CD4-positive, CD25-positive, alpha-beta regulatory T cell (primary cell): Measurements from ENCODE around the gene RSPO3. TPM values are rescaled to one million over a fixed set of nuclear protein-coding genes. Genes with fewer than 3 reads are reported as not detected.

Experiments used
- ATAC-seq, 2 donors: fragments of 150-1000 bp; cut with Tn5 transposase; one replicate each; pipeline ENCODE4 v1.10.0; 2021; ENCODE audit warnings: low read depth in 2 of 2, moderate number of reproducible peaks in 2 of 2, moderate library complexity in 1 of 2
- DNase-seq, 3 donors: peaks; one replicate each; pipeline versions ENCODE4 v3.0.0 to v3.0.0-alpha.2; 2012 to 2022; ENCODE audit warnings: mixed read lengths in 1 of 3
- H3K27ac ChIP-seq: one replicate; pipeline ENCODE4 v1.7.0; 2013; ENCODE audit warnings: mild to moderate bottlenecking, low read length; ENCODE audit not compliant: insufficient read depth, poor library complexity, severe bottlenecking
- H3K27me3 ChIP-seq: one replicate; pipeline ENCODE4 v1.7.0; 2013; ENCODE audit warnings: low read length; ENCODE audit not compliant: control insufficient read depth, insufficient read depth
- H3K36me3 ChIP-seq: one replicate; pipeline ENCODE4 v1.7.0; 2013; ENCODE audit warnings: mild to moderate bottlenecking, low read length, moderate library complexity; ENCODE audit not compliant: control insufficient read depth, insufficient read depth
- H3K4me1 ChIP-seq: 2 replicates; pipeline ENCODE4 v1.7.0; 2013; ENCODE audit warnings: mild to moderate bottlenecking, low read length; ENCODE audit not compliant: insufficient read depth, control insufficient read depth, poor library complexity, severe bottlenecking
- H3K4me3 ChIP-seq: one replicate; pipeline ENCODE4 v1.7.0; 2013; ENCODE audit warnings: low read depth, mild to moderate bottlenecking, low read length, moderate library complexity
- H3K9me3 ChIP-seq, 2 experiments: 1 replicate in 1 of 2; 2 replicates in 1 of 2; pipeline ENCODE4 v1.7.0; 2013; ENCODE audit warnings: low read length in 2 of 2, mild to moderate bottlenecking in 1 of 2, moderate library complexity in 1 of 2; ENCODE audit not compliant: control insufficient read depth in 2 of 2
- H3K27ac Mint-ChIP-seq, 3 donors: one replicate each; pipeline ENCODE4 v1.8.0; 2020 to 2022; ENCODE audit warnings: mild to moderate bottlenecking in 3 of 3, mixed read lengths in 3 of 3, moderate library complexity in 2 of 3
- H3K27me3 Mint-ChIP-seq: one replicate; pipeline ENCODE4 v1.8.0; 2022; ENCODE audit warnings: mild to moderate bottlenecking, mixed read lengths
- H3K36me3 Mint-ChIP-seq: one replicate; pipeline ENCODE4 v1.8.0; 2020; ENCODE audit warnings: mixed read lengths
- H3K4me1 Mint-ChIP-seq, 4 donors: one replicate each; pipeline ENCODE4 v1.8.0; 2020 to 2022; ENCODE audit warnings: mixed read lengths in 4 of 4, mild to moderate bottlenecking in 1 of 4
- H3K4me3 Mint-ChIP-seq, 4 donors: one replicate each; pipeline ENCODE4 v1.8.0; 2020 to 2022; ENCODE audit warnings: mild to moderate bottlenecking in 4 of 4, mixed read lengths in 4 of 4, moderate library complexity in 3 of 4
- H3K9me3 Mint-ChIP-seq, 7 donors: one replicate each; pipeline ENCODE4 v1.8.0; 2020 to 2022; ENCODE audit warnings: mixed read lengths in 7 of 7, mild to moderate bottlenecking in 3 of 7, moderate library complexity in 2 of 7
- polyA plus RNA-seq, 4 donors: library from polyadenylated mRNA; unstranded; fragments of 300-500 nt; fragmentation: Illumina TruSeq; gene quantifications; one replicate each; pipeline ENCODE4 v1.2.3, GENCODE V29; 2021
- total RNA-seq: library from RNA; stranded (reverse); gene quantifications from one replicate; pipeline ENCODE4 v1.2.3, GENCODE V29; 2022

Gene RSPO3
- total and polyA plus RNA-seq, 5 donors from 2014 or later: not detected

GRCh38 chr6:127198549-127198948, 80.1 kb downstream of the RSPO3 start:
- Mint-ChIP-seq H3K4me1 (no peaks in the 10 kb centered on the region), H3K4me3 (no peak overlapping the region), H3K36me3 (no peaks in the 10 kb centered on the region), H3K27me3 (no peaks in the 10 kb centered on the region), H3K9me3 (no peaks in the 10 kb centered on the region), H3K27ac (no peak overlapping the region)
- Histone ChIP-seq H3K9me3 (no peaks in the 10 kb centered on the region), H3K27ac (no peak overlapping the region), H3K36me3 (no peaks in the 10 kb centered on the region), H3K4me3 (no peak overlapping the region), H3K27me3 (no peaks in the 10 kb centered on the region), H3K4me1 (no peaks in the 10 kb centered on the region)
- ATAC-seq (no peak), DNase-seq (no peak)

GRCh38 chr6:127199470-127199869, 81.0 kb downstream of the RSPO3 start:
- DNase-seq: no peak
- Histone ChIP-seq H3K36me3 (no peaks in the 10 kb centered on the region), H3K27ac (no peak overlapping the region), H3K4me3 (no peak overlapping the region), H3K9me3 (no peaks in the 10 kb centered on the region), H3K27me3 (no peaks in the 10 kb centered on the region), H3K4me1 (no peaks in the 10 kb centered on the region)
- no peak overlapping the region for H3K27ac Mint-ChIP-seq
- no peaks in the 10 kb centered on the region for H3K27me3 Mint-ChIP-seq
- no peaks in the 10 kb centered on the region for H3K4me1 Mint-ChIP-seq
- H3K4me3 Mint-ChIP-seq: no peak overlapping the region
- H3K9me3 Mint-ChIP-seq: no peaks in the 10 kb centered on the region
- ATAC-seq: no peak
- no peaks in the 10 kb centered on the region for H3K36me3 Mint-ChIP-seq

- Mint-ChIP-seq H3K4me3 (no peak overlapping the region), H3K36me3 (no peaks in the 10 kb centered on the region), H3K27me3 (no peaks in the 10 kb centered on the region), H3K4me1 (no peaks in the 10 kb centered on the region), H3K27ac (no peak overlapping the region), H3K9me3 (no peaks in the 10 kb centered on the region)
- Histone ChIP-seq H3K9me3 (no peaks in the 10 kb centered on the region), H3K4me1 (no peaks in the 10 kb centered on the region), H3K27me3 (peaks cover 1% of the 10 kb centered on the region), H3K36me3 (no peaks in the 10 kb centered on the region), H3K27ac (no peak overlapping the region), H3K4me3 (no peak overlapping the region)
- ATAC-seq (no peak), DNase-seq (no peak)
Measured at GRCh38 chr6:127200114-127200513, 81.6 kb downstream of the RSPO3 start.

GRCh38 chr6:127201321-127201720, 82.8 kb downstream of the RSPO3 start:
- Histone ChIP-seq H3K9me3 (no peaks in the 10 kb centered on the region), H3K27ac (no peak overlapping the region), H3K36me3 (no peaks in the 10 kb centered on the region), H3K4me3 (no peak overlapping the region), H3K4me1 (no peaks in the 10 kb centered on the region), H3K27me3 (peaks cover 1% of the 10 kb centered on the region)
- Mint-ChIP-seq H3K36me3 (no peaks in the 10 kb centered on the region), H3K4me1 (no peaks in the 10 kb centered on the region), H3K27ac (no peak overlapping the region), H3K9me3 (no peaks in the 10 kb centered on the region), H3K27me3 (no peaks in the 10 kb centered on the region), H3K4me3 (no peak overlapping the region)
- DNase-seq (no peak), ATAC-seq (no peak)

- H3K4me3 Mint-ChIP-seq: no peak overlapping the region
- H3K27ac Mint-ChIP-seq: no peak overlapping the region
- no peaks in the 10 kb centered on the region for H3K9me3 Mint-ChIP-seq
- Histone ChIP-seq H3K4me3 (no peak overlapping the region), H3K9me3 (no peaks in the 10 kb centered on the region), H3K27ac (no peak overlapping the region), H3K27me3 (peaks cover 3% of the 10 kb centered on the region), H3K36me3 (no peaks in the 10 kb centered on the region), H3K4me1 (no peaks in the 10 kb centered on the region)
- peaks cover 4% of the 10 kb centered on the region for H3K27me3 Mint-ChIP-seq
- no peaks in the 10 kb centered on the region for H3K4me1 Mint-ChIP-seq
- ATAC-seq: no peak
- no peak for DNase-seq
- H3K36me3 Mint-ChIP-seq: no peaks in the 10 kb centered on the region
Measured at GRCh38 chr6:127202676-127203075, 84.2 kb downstream of the RSPO3 start.

GRCh38 chr6:127204281-127204680, 85.8 kb downstream of the RSPO3 start:
- Mint-ChIP-seq H3K27me3 (peaks cover 8% of the 10 kb centered on the region), H3K4me1 (no peaks in the 10 kb centered on the region), H3K4me3 (no peak overlapping the region), H3K9me3 (no peaks in the 10 kb centered on the region), H3K27ac (no peak overlapping the region), H3K36me3 (no peaks in the 10 kb centered on the region)
- Histone ChIP-seq H3K27me3 (peaks cover 5% of the 10 kb centered on the region), H3K9me3 (no peaks in the 10 kb centered on the region), H3K4me1 (no peaks in the 10 kb centered on the region), H3K27ac (no peak overlapping the region), H3K4me3 (no peak overlapping the region), H3K36me3 (no peaks in the 10 kb centered on the region)
- ATAC-seq: no peak
- no peak for DNase-seq

GRCh38 chr6:127205036-127205435, 86.6 kb downstream of the RSPO3 start:
- H3K27ac Mint-ChIP-seq: no peak overlapping the region
- H3K36me3 Mint-ChIP-seq: no peaks in the 10 kb centered on the region
- Histone ChIP-seq H3K4me1 (no peaks in the 10 kb centered on the region), H3K27ac (no peak overlapping the region), H3K9me3 (no peaks in the 10 kb centered on the region), H3K36me3 (no peaks in the 10 kb centered on the region), H3K27me3 (peaks cover 5% of the 10 kb centered on the region), H3K4me3 (no peak overlapping the region)
- H3K4me1 Mint-ChIP-seq: no peaks in the 10 kb centered on the region
- H3K4me3 Mint-ChIP-seq: no peak overlapping the region
- peaks cover 8% of the 10 kb centered on the region for H3K27me3 Mint-ChIP-seq
- DNase-seq (no peak), ATAC-seq (no peak)
- no peaks in the 10 kb centered on the region for H3K9me3 Mint-ChIP-seq

- peaks cover 13% of the 10 kb centered on the region for H3K27me3 Mint-ChIP-seq
- DNase-seq (no peak), ATAC-seq (no peak)
- no peaks in the 10 kb centered on the region for H3K4me1 Mint-ChIP-seq
- Histone ChIP-seq H3K27ac (no peak overlapping the region), H3K27me3 (peaks cover 5% of the 10 kb centered on the region), H3K9me3 (no peaks in the 10 kb centered on the region), H3K36me3 (no peaks in the 10 kb centered on the region), H3K4me1 (no peaks in the 10 kb centered on the region), H3K4me3 (no peak overlapping the region)
- H3K9me3 Mint-ChIP-seq: no peaks in the 10 kb centered on the region
- H3K36me3 Mint-ChIP-seq: no peaks in the 10 kb centered on the region
- H3K27ac Mint-ChIP-seq: no peak overlapping the region
- H3K4me3 Mint-ChIP-seq: no peak overlapping the region
Measured at GRCh38 chr6:127206531-127207095, 88.1 kb downstream of the RSPO3 start.
